HCT116 (cell line): ENCODE data around the gene LRRC31. TPM values are rescaled to one million over a fixed set of nuclear protein-coding genes. Genes with fewer than 3 reads are reported as not detected.

Experiments used
- ATAC-seq: fragments of 200-7000 bp; cut with Tn5 transposase; 2 replicates; pipeline ENCODE4 v1.9.1; 2020; ENCODE audit warnings: mild to moderate bottlenecking, moderate library complexity
- BruUV-seq: library from RNA; stranded (reverse); fragments of 400-500 nt; replicated peaks from 2 replicates; lab custom pipeline; 2021; lab: Mats Ljungman, UMichigan
- CTCF ChIA-PET: fragments of 300-600 bp; sonication (Branson Sonifier 250); formaldehyde crosslinking; loops from one replicate; lab custom pipeline; 2021; ENCODE audit warnings: antibody characterized with exemption; lab: Charles Lee
- POLR2A ChIA-PET: fragments of 300-600, 350-600 bp; sonication (Branson Sonifier 250); formaldehyde crosslinking; loops from one replicate; lab custom pipeline; 2021; ENCODE audit warnings: antibody characterized with exemption; lab: Charles Lee
- RAD21 ChIA-PET, 2 experiments: fragments of 300-600 bp; sonication (Branson Sonifier 250); formaldehyde crosslinking; loops; one replicate each; lab custom pipeline; 2023; ENCODE audit warnings: low total read pairs in 2 of 2; ENCODE audit not compliant: uncharacterized antibody in 2 of 2, unreplicated experiment in 2 of 2, low non-redundant PET in 1 of 2; lab: Charles Lee
- DNase-seq: peaks from one replicate; pipeline ENCODE4 v3.0.0-alpha.2; 2010; ENCODE audit warnings: low read depth, low spot score
- H2AFZ ChIP-seq: fragments of 200-600 bp; shearing (Covaris generic), sonication (generic); 2 replicates; pipeline ENCODE4 v1.6.1; 2017; ENCODE audit warnings: low read depth, mixed run types, mixed read lengths, antibody characterized with exemption, low read length; ENCODE audit not compliant: poor library complexity, severe bottlenecking
- H3K27ac ChIP-seq: 2 replicates; pipeline ENCODE4 v1.5.1; 2012; ENCODE audit warnings: low read depth, low read length
- H3K27me3 ChIP-seq: fragments of 200-600 bp; sonication (generic); 2 replicates; pipeline ENCODE4 v1.6.1; 2016; ENCODE audit warnings: mixed run types, low read length, mixed read lengths; ENCODE audit not compliant: insufficient read depth
- H3K36me3 ChIP-seq, 2 experiments: fragments of 200-500 bp in 1 of 2; fragments of 200-600 bp in 1 of 2; sonication (Bioruptor generic) in 1 of 2; sonication (generic) in 1 of 2; 2 replicates each; pipeline versions ENCODE4 v1.5.1 to v1.6.1; 2014 to 2016; ENCODE audit warnings: low read length in 2 of 2, inconsistent platforms in 1 of 2, mixed read lengths in 1 of 2, mixed run types in 1 of 2; ENCODE audit not compliant: insufficient read depth in 2 of 2, control insufficient read depth in 1 of 2
- H3K4me1 ChIP-seq, 2 experiments: fragments of 200-600 bp in 1 of 2; sonication (generic) in 1 of 2; 2 replicates each; pipeline versions ENCODE4 v1.5.1 to v1.6.1; 2012 to 2017; ENCODE audit warnings: low read length in 2 of 2, inconsistent platforms in 1 of 2, mild to moderate bottlenecking in 1 of 2, mixed read lengths in 1 of 2, mixed run types in 1 of 2, moderate library complexity in 1 of 2; ENCODE audit not compliant: insufficient read depth in 2 of 2, control insufficient read depth in 1 of 2
- H3K4me2 ChIP-seq: fragments of 200-600 bp; sonication (generic); 2 replicates; pipeline ENCODE4 v1.6.1; 2017; ENCODE audit warnings: mixed run types, low read length, mixed read lengths
- H3K4me3 ChIP-seq, 2 experiments: fragments of 200-600 bp in 1 of 2; sonication (generic) in 1 of 2; replicated peaks in 1 of 2; 2 replicates each; pipeline ENCODE4 v1.5.1; 2011 to 2016; ENCODE audit warnings: low read length in 2 of 2, control low read depth in 1 of 2, low read depth in 1 of 2, mild to moderate bottlenecking in 1 of 2, mixed read lengths in 1 of 2, mixed run types in 1 of 2
- H3K79me2 ChIP-seq: fragments of 200-600 bp; sonication (generic); 2 replicates; pipeline ENCODE4 v1.6.1; 2017; ENCODE audit warnings: mild to moderate bottlenecking, mixed run types, low read length, moderate library complexity, mixed read lengths; ENCODE audit not compliant: insufficient read depth
- H3K9ac ChIP-seq: fragments of 200-600 bp; sonication (generic); 2 replicates; pipeline ENCODE4 v1.6.1; 2016; ENCODE audit warnings: low read length, mixed read lengths
- H3K9me2 ChIP-seq: fragments of 200-600 bp; sonication (generic), shearing (Covaris generic); 2 replicates; pipeline ENCODE4 v1.6.1; 2017; ENCODE audit warnings: mixed run types, mild to moderate bottlenecking, moderate library complexity; ENCODE audit not compliant: insufficient read depth
- H3K9me3 ChIP-seq, 2 experiments: fragments of 200-500 bp in 1 of 2; fragments of 200-600 bp in 1 of 2; sonication (Bioruptor generic) in 1 of 2; sonication (generic) in 1 of 2; 2 replicates each; pipeline ENCODE4 v1.6.1; 2014 to 2017; ENCODE audit warnings: low read length in 2 of 2, mixed read lengths in 2 of 2, inconsistent platforms in 1 of 2, low read depth in 1 of 2, mild to moderate bottlenecking in 1 of 2, mixed run types in 1 of 2, moderate library complexity in 1 of 2; ENCODE audit not compliant: control insufficient read depth in 1 of 2, insufficient read depth in 1 of 2
- H4K20me1 ChIP-seq: fragments of 200-600 bp; sonication (generic), shearing (Covaris generic); 2 replicates; pipeline ENCODE4 v1.6.1; 2017; ENCODE audit warnings: mixed run types, mild to moderate bottlenecking, moderate library complexity; ENCODE audit not compliant: insufficient read depth
- CEBPB ChIP-seq: IDR thresholded peaks from 2 replicates; pipeline ENCODE4 v1.6.1; 2012; ENCODE audit warnings: low read depth
- CTCF ChIP-seq, 3 experiments: fragments of 200-600 bp in 1 of 3; sonication (generic) in 1 of 3; IDR thresholded peaks in 2 of 3; conservative IDR thresholded peaks in 1 of 3; 2 replicates each; pipeline ENCODE4 v1.5.1; 2012 to 2017; ENCODE audit warnings: low read depth in 2 of 3, low read length in 2 of 3, antibody characterized with exemption in 1 of 3, borderline replicate concordance in 1 of 3, control low read depth in 1 of 3, mild to moderate bottlenecking in 1 of 3, mixed read lengths in 1 of 3, mixed run types in 1 of 3, moderate library complexity in 1 of 3; ENCODE audit not compliant: insufficient read depth in 1 of 3
- EGR1 ChIP-seq: IDR thresholded peaks from 2 replicates; pipeline ENCODE4 v1.6.1; 2012; ENCODE audit warnings: low read depth
- ELF1 ChIP-seq: IDR thresholded peaks from 2 replicates; pipeline ENCODE4 v1.6.1; 2012; ENCODE audit warnings: low read depth, borderline replicate concordance
- EZH2 ChIP-seq: fragments of 200-600 bp; sonication (generic); IDR thresholded peaks from 2 replicates; pipeline ENCODE4 v1.6.1; 2017; ENCODE audit warnings: antibody characterized with exemption, mixed run types
- FOSL1 ChIP-seq: IDR thresholded peaks from 2 replicates; pipeline ENCODE4 v1.6.1; 2012; ENCODE audit warnings: low read depth
- JUND ChIP-seq: IDR thresholded peaks from 2 replicates; pipeline ENCODE4 v1.6.1; 2012
- POLR2A ChIP-seq: IDR thresholded peaks from 2 replicates; pipeline ENCODE4 v1.7.0; 2011; ENCODE audit warnings: borderline replicate concordance; ENCODE audit not compliant: insufficient read depth, insufficient read length; ENCODE audit errors: extremely low read depth
- POLR2AphosphoS5 ChIP-seq: IDR thresholded peaks from 2 replicates; pipeline ENCODE4 v1.6.1; 2011; ENCODE audit warnings: mild to moderate bottlenecking, low read depth, low read length, moderate library complexity
- RAD21 ChIP-seq: IDR thresholded peaks from 2 replicates; pipeline ENCODE4 v1.6.1; 2012; ENCODE audit warnings: low read depth, mild to moderate bottlenecking
- REST ChIP-seq: IDR thresholded peaks from 2 replicates; pipeline ENCODE4 v1.6.1; 2012; ENCODE audit warnings: low read depth
- SIN3A ChIP-seq: IDR thresholded peaks from 2 replicates; pipeline ENCODE4 v1.6.1; 2012; ENCODE audit warnings: low read depth
- SRF ChIP-seq: IDR thresholded peaks from 2 replicates; pipeline ENCODE4 v1.6.1; 2012; ENCODE audit warnings: low read depth
- YY1 ChIP-seq: IDR thresholded peaks from 2 replicates; pipeline ENCODE4 v1.6.1; 2011; ENCODE audit warnings: low read length, low read depth, moderate library complexity, mild to moderate bottlenecking; ENCODE audit not compliant: insufficient replicate concordance; ENCODE audit errors: extremely low read depth
- ZFX ChIP-seq: fragments of 450-650 bp; IDR thresholded peaks from 2 replicates; pipeline ENCODE4 v1.6.1; 2017
- intact Hi-C: fragments of 100-400 bp; cut with micrococcal nuclease; formaldehyde crosslinking; loops from 2 replicates; pipeline ENCODE4 v1.10.0; 2022
- total RNA-seq: library from RNA; stranded (reverse); gene quantifications from one replicate; pipeline ENCODE4 v1.2.1, GENCODE V29; 2021; ENCODE audit not compliant: unreplicated experiment

Gene LRRC31
- total RNA-seq, 1 experiment from 2014 or later = not detected

GRCh38 chr3:169879845-169880575, 10.3 kb upstream of the LRRC31 start:
- BruUV-seq = no TSS peak
- Histone ChIP-seq H3K36me3 (no peaks in the 10 kb centered on the region), H3K9me3 (no peaks in the 10 kb centered on the region), H3K4me1 (no peaks in the 10 kb centered on the region), H3K79me2 (no peaks in the 10 kb centered on the region), H3K4me3 (no peak overlapping the region), H3K9me2 (no peaks in the 10 kb centered on the region), H3K9ac (no peak overlapping the region), H3K27me3 (no peaks in the 10 kb centered on the region), H3K27ac (no peak overlapping the region), H3K4me2 (no peak overlapping the region), H4K20me1 (no peaks in the 10 kb centered on the region), H2AFZ (no peak overlapping the region)
- DNase-seq (no peak), ATAC-seq (no peak)
- intact Hi-C loops = no loop called here
- ChIA-PET POLR2A (no interaction called here), RAD21 (no interaction called here), CTCF (no interaction called here)
- TF ChIP-seq SIN3A (no peak), CEBPB (no peak), RAD21 (no peak), POLR2A (no peak), CTCF (IDR thresholded peaks at IDR 0.05 in 2 of 3, conservative IDR thresholded peaks at IDR 0.05 in 1 of 3; ENCODE audit: borderline replicate concordance in 1 of 3, insufficient read depth in 1 of 3, low read depth in 2 of 3, low read length in 2 of 3) (no peak), ZFX (no peak), YY1 (no peak), REST (no peak), POLR2AphosphoS5 (no peak), SRF (no peak), FOSL1 (no peak), ELF1 (no peak), JUND (no peak), EZH2 (no peak), EGR1 (no peak)
